HFFc6 (cell line): ENCODE measurements around the gene KPNA4. TPM values are rescaled to one million over a fixed set of nuclear protein-coding genes. Genes with fewer than 3 reads are reported as not detected.
A peak's percentile ranks its signal among the peaks of the same experiment; 100 is the strongest.

ENCODE experiments used
- DNase-seq: peaks from one replicate; pipeline ENCODE4 v3.0.0-alpha.2; 2018
- H3K27ac Mint-ChIP-seq: 2 replicates; pipeline ENCODE4 v1.8.0; 2020; ENCODE audit warnings: mild to moderate bottlenecking, mixed read lengths
- H3K27me3 Mint-ChIP-seq: 2 replicates; pipeline ENCODE4 v1.8.0; 2021; ENCODE audit warnings: mild to moderate bottlenecking, moderate library complexity, mixed read lengths; ENCODE audit not compliant: insufficient read depth
- H3K36me3 Mint-ChIP-seq: 2 replicates; pipeline ENCODE4 v1.8.0; 2021; ENCODE audit warnings: low read depth, mixed read lengths
- H3K4me1 Mint-ChIP-seq: 2 replicates; pipeline ENCODE4 v1.8.0; 2020; ENCODE audit warnings: low read depth, mixed read lengths
- H3K4me3 Mint-ChIP-seq: 2 replicates; pipeline ENCODE4 v1.8.0; 2020; ENCODE audit warnings: mild to moderate bottlenecking, moderate library complexity, mixed read lengths
- H3K9me3 Mint-ChIP-seq: 2 replicates; pipeline ENCODE4 v1.8.0; 2020; ENCODE audit warnings: mild to moderate bottlenecking, mixed read lengths
- total RNA-seq, 6 experiments: library from RNA; stranded (reverse); fragmentation: NEBNext Ultra II Directional; extraction: Animal tissue kit (Norgen Biotek cat#: 25700); gene quantifications; 2 replicates in 1 of 6; 3 replicates in 5 of 6; pipeline ENCODE4 v1.2.3, GENCODE V29; 2021
- TF ChIP-seq, protein P1 (sequence below): fragments of 200-600 bp; sonication (generic); IDR thresholded peaks from 2 replicates; pipeline ENCODE4 v1.5.0; 2021; ENCODE audit warnings: antibody characterized with exemption, mild to moderate bottlenecking

KPNA4 gene
- total RNA-seq, 6 experiments from 2014 or later: 72.4 to 113 (median 99.0) TPM

- TF ChIP-seq, protein P1, sequence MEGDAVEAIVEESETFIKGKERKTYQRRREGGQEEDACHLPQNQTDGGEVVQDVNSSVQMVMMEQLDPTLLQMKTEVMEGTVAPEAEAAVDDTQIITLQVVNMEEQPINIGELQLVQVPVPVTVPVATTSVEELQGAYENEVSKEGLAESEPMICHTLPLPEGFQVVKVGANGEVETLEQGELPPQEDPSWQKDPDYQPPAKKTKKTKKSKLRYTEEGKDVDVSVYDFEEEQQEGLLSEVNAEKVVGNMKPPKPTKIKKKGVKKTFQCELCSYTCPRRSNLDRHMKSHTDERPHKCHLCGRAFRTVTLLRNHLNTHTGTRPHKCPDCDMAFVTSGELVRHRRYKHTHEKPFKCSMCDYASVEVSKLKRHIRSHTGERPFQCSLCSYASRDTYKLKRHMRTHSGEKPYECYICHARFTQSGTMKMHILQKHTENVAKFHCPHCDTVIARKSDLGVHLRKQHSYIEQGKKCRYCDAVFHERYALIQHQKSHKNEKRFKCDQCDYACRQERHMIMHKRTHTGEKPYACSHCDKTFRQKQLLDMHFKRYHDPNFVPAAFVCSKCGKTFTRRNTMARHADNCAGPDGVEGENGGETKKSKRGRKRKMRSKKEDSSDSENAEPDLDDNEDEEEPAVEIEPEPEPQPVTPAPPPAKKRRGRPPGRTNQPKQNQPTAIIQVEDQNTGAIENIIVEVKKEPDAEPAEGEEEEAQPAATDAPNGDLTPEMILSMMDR: no peak
- H3K27ac Mint-ChIP-seq: no peak overlapping the region
- H3K36me3 Mint-ChIP-seq: peaks cover 37% of the 10 kb centered on the region
- no peak overlapping the region for H3K4me3 Mint-ChIP-seq
- H3K4me1 Mint-ChIP-seq: no peaks in the 10 kb centered on the region; the same call in 1 of the 2 replicates
- H3K27me3 Mint-ChIP-seq: peaks cover 6% of the 10 kb centered on the region; the same call in 1 of the 2 replicates
- DNase-seq: no peak
- no peaks in the 10 kb centered on the region for H3K9me3 Mint-ChIP-seq
Measured at GRCh38 chr3:160498202-160498601, 67.2 kb downstream of the KPNA4 start.

- H3K27me3 Mint-ChIP-seq: peaks cover 1% of the 10 kb centered on the region
- DNase-seq: no peak
- no peak overlapping the region for H3K27ac Mint-ChIP-seq
- H3K9me3 Mint-ChIP-seq: no peaks in the 10 kb centered on the region
- H3K4me1 Mint-ChIP-seq: peaks cover 13% of the 10 kb centered on the region
- H3K36me3 Mint-ChIP-seq: peaks cover 5% of the 10 kb centered on the region; the same call in 1 of the 2 replicates
- no peak overlapping the region for H3K4me3 Mint-ChIP-seq
- TF ChIP-seq, protein P1: no peak
Measured at GRCh38 chr3:160490166-160490565, 75.2 kb downstream of the KPNA4 start.

DNA sequence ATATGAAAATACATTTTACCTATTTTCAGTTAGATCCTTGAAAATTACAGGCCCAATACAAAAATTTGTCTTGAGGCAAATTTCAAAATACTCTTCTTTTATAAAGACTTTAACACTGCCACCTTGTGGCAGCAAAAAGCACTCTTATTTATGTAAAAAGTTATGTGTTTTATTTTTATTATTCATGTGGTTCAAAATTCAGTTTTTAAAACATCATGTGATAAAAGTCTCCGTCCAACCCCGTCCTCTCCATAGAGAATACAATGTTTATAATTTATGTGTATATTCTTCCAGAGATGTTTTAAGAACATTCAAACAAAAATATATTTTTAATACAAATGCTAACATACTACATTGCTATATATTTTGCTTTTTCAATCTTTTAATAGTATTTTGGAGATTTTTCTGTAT, 78.9 kb downstream of the KPNA4 start:
- Mint-ChIP-seq H3K27me3 (peaks cover 1% of the 10 kb centered on the region), H3K4me1 (peaks cover 41% of the 10 kb centered on the region), H3K9me3 (no peaks in the 10 kb centered on the region), H3K27ac (peak overlapping the region; percentile 79), H3K4me3 (peak overlapping the region; percentile 87), H3K36me3 (0 out of 2 replicates have a peak, but pooled peaks cover 4% of the 10 kb centered on the region)
- DNase-seq: peak; percentile 44
- TF ChIP-seq, protein P1: peak; percentile 94

DNA sequence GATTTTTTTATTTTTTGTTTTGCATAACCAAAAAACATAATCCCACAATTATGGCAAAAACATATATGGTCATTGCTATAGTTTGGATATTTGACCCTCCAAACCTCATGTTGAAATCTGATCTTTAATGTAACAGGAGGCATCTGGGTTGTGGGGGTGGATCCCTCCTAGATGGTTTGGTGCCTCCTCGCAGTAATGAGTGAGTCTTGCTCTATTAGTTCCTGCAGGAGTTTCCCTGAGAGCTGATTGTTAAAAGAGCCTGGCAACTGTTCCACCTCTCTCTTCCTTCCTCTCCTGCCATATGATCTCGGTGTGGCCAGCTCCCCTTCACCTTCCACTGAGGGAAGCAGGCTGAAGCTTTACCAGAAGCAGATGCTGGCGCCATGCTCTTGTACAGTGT, 82.6 kb downstream of the KPNA4 start:
- no peaks in the 10 kb centered on the region for H3K9me3 Mint-ChIP-seq
- no peak overlapping the region for H3K27ac Mint-ChIP-seq
- no peaks in the 10 kb centered on the region; the same call in none of the 2 replicates for H3K27me3 Mint-ChIP-seq
- H3K4me1 Mint-ChIP-seq: peaks cover 65% of the 10 kb centered on the region
- peaks cover 8% of the 10 kb centered on the region; the same call in 1 of the 2 replicates for H3K36me3 Mint-ChIP-seq
- H3K4me3 Mint-ChIP-seq: no peak overlapping the region
- no peak for DNase-seq
- TF ChIP-seq, protein P1: no peak

DNA sequence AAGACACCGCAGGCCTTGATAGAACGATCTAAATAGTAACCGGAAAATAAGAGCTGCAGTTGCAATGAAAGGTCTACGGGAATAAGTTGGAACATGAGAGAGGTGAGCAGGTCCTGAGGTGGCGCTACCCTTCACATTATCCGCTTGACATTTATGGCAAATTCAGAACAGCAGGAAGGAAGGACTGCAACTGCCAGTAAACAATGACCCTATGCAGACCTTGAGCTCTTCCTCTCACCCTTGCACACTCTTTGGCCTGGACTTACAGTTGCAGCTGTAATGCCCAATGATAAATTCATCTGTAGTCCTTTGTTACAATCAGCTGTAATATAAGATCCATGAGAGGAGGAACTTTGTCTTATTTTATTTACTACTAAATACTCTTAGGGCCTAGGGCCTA, 83.5 kb downstream of the KPNA4 start:
- no peaks in the 10 kb centered on the region; the same call in none of the 2 replicates for H3K27me3 Mint-ChIP-seq
- DNase-seq: no peak
- H3K9me3 Mint-ChIP-seq: no peaks in the 10 kb centered on the region
- H3K4me1 Mint-ChIP-seq: peaks cover 75% of the 10 kb centered on the region
- no peak overlapping the region for H3K4me3 Mint-ChIP-seq
- no peak overlapping the region for H3K27ac Mint-ChIP-seq
- TF ChIP-seq, protein P1: no peak
- peaks cover 8% of the 10 kb centered on the region; the same call in 1 of the 2 replicates for H3K36me3 Mint-ChIP-seq
